WTC11 (cell line): ENCODE data around the gene AGER. TPM values are rescaled to one million over a fixed set of nuclear protein-coding genes. Genes with fewer than 3 reads are reported as not detected.

Experiments used
- ATAC-seq: fragments of 200-7000 bp; cut with Tn5 transposase; 2 replicates; pipeline ENCODE4 v1.10.0; 2021; ENCODE audit warnings: mild to moderate bottlenecking, moderate library complexity
- CTCF ChIA-PET: fragments of 300-600 bp; sonication (Branson Sonifier 250); formaldehyde crosslinking; loops from one replicate; lab custom pipeline; 2021; ENCODE audit warnings: antibody characterized with exemption; lab: Charles Lee
- POLR2A ChIA-PET: fragments of 350-600 bp; sonication (Branson Sonifier 250); formaldehyde crosslinking; loops from one replicate; lab custom pipeline; 2021; ENCODE audit warnings: antibody characterized with exemption; lab: Charles Lee
- DNase-seq: peaks from one replicate; pipeline ENCODE4 v3.0.0; 2021; ENCODE audit warnings: low spot score
- H3K27ac Mint-ChIP-seq: 2 replicates; pipeline ENCODE4 v1.8.0; 2021; ENCODE audit warnings: mixed read lengths
- H3K27me3 Mint-ChIP-seq: 2 replicates; pipeline ENCODE4 v1.8.0; 2021; ENCODE audit warnings: low read depth, mild to moderate bottlenecking, moderate library complexity, mixed read lengths
- H3K36me3 Mint-ChIP-seq: 2 replicates; pipeline ENCODE4 v1.8.0; 2021; ENCODE audit warnings: mixed read lengths
- H3K4me1 Mint-ChIP-seq: 2 replicates; pipeline ENCODE4 v1.8.0; 2022; ENCODE audit warnings: mixed read lengths
- H3K4me3 Mint-ChIP-seq: 2 replicates; pipeline ENCODE4 v1.8.0; 2021; ENCODE audit warnings: mild to moderate bottlenecking, moderate library complexity, mixed read lengths
- H3K9me3 Mint-ChIP-seq: 2 replicates; pipeline ENCODE4 v1.8.0; 2021; ENCODE audit warnings: mixed read lengths
- AFF4 ChIP-seq: sonication (generic); formaldehyde crosslinking; IDR thresholded peaks from 2 replicates; pipeline ENCODE4 v1.8.1; 2023; ENCODE audit warnings: mild to moderate bottlenecking, missing genetic modification reagents, borderline replicate concordance
- AR ChIP-seq: fragments of 250-450 bp; sonication (Bioruptor Pico); IDR thresholded peaks from 2 replicates; pipeline ENCODE4 v1.9.0; 2021; ENCODE audit warnings: mild to moderate bottlenecking
- ATF2 ChIP-seq: sonication (generic); formaldehyde crosslinking; IDR thresholded peaks from 2 replicates; pipeline ENCODE4 v1.8.1; 2022; ENCODE audit warnings: low read depth, missing genetic modification reagents, borderline replicate concordance
- CREB1 ChIP-seq: sonication (generic); formaldehyde crosslinking; IDR thresholded peaks from 2 replicates; pipeline ENCODE4 v1.8.0; 2023; ENCODE audit warnings: mild to moderate bottlenecking, missing genetic modification reagents
- E2F4 ChIP-seq: sonication (generic); formaldehyde crosslinking; IDR thresholded peaks from 2 replicates; pipeline ENCODE4 v1.8.1; 2022; ENCODE audit warnings: low read depth, mild to moderate bottlenecking, moderate library complexity, missing genetic modification reagents, borderline replicate concordance
- ETV6 ChIP-seq: sonication (generic); formaldehyde crosslinking; IDR thresholded peaks from 2 replicates; pipeline ENCODE4 v1.8.1; 2022; ENCODE audit warnings: mild to moderate bottlenecking, missing genetic modification reagents
- JUN ChIP-seq: sonication (generic); formaldehyde crosslinking; IDR thresholded peaks from 2 replicates; pipeline ENCODE4 v1.8.0; 2023; ENCODE audit warnings: mild to moderate bottlenecking, missing genetic modification reagents
- MAX ChIP-seq: sonication (generic); formaldehyde crosslinking; IDR thresholded peaks from 2 replicates; pipeline ENCODE4 v1.8.0; 2022; ENCODE audit warnings: mild to moderate bottlenecking, missing genetic modification reagents
- MXD4 ChIP-seq: fragments of 250-450 bp; sonication (Bioruptor Pico); IDR thresholded peaks from 2 replicates; pipeline ENCODE4 v1.8.0; 2021; ENCODE audit warnings: mild to moderate bottlenecking, moderate library complexity, borderline replicate concordance
- MYBL2 ChIP-seq: sonication (generic); formaldehyde crosslinking; IDR thresholded peaks from 2 replicates; pipeline ENCODE4 v1.8.1; 2023; ENCODE audit warnings: mild to moderate bottlenecking, moderate library complexity, missing genetic modification reagents
- NFATC4 ChIP-seq: fragments of 250-450 bp; sonication (Bioruptor Pico); IDR thresholded peaks from 2 replicates; pipeline ENCODE4 v1.9.0; 2021; ENCODE audit warnings: mild to moderate bottlenecking
- NFYB ChIP-seq: sonication (generic); formaldehyde crosslinking; conservative IDR thresholded peaks from 2 replicates; pipeline ENCODE4 v1.8.0; 2022; ENCODE audit warnings: low read depth, missing genetic modification reagents
- SMAD4 ChIP-seq: sonication (generic); formaldehyde crosslinking; IDR thresholded peaks from 2 replicates; pipeline ENCODE4 v1.8.0; 2022; ENCODE audit warnings: mild to moderate bottlenecking, missing genetic modification reagents
- SP1 ChIP-seq: sonication (generic); formaldehyde crosslinking; conservative IDR thresholded peaks from 2 replicates; pipeline ENCODE4 v1.8.1; 2022; ENCODE audit warnings: missing genetic modification reagents
- ZBTB21 ChIP-seq: sonication (generic); formaldehyde crosslinking; IDR thresholded peaks from 2 replicates; pipeline ENCODE4 v1.8.1; 2023; ENCODE audit warnings: mild to moderate bottlenecking, missing genetic modification reagents, borderline replicate concordance
- ZNF416 ChIP-seq: fragments of 250-450 bp; sonication (Bioruptor Pico); IDR thresholded peaks from 2 replicates; pipeline ENCODE4 v1.9.0; 2021; ENCODE audit warnings: mild to moderate bottlenecking, inconsistent platforms
- total RNA-seq: library from RNA; stranded (reverse); gene quantifications from 3 replicates; pipeline ENCODE4 v1.2.3, GENCODE V29; 2021
- TF ChIP-seq, protein P1 (sequence below): sonication (generic); formaldehyde crosslinking; IDR thresholded peaks from 2 replicates; pipeline ENCODE4 v1.8.0; 2022; ENCODE audit warnings: mild to moderate bottlenecking, missing genetic modification reagents
- TF ChIP-seq, protein P2 (sequence below): sonication (generic); formaldehyde crosslinking; IDR thresholded peaks from 2 replicates; pipeline ENCODE4 v1.8.1; 2023; ENCODE audit warnings: mild to moderate bottlenecking, missing genetic modification reagents, moderate library complexity
- TF ChIP-seq, protein P3 (sequence below): sonication (generic); formaldehyde crosslinking; IDR thresholded peaks from 2 replicates; pipeline ENCODE4 v1.8.1; 2022; ENCODE audit warnings: mild to moderate bottlenecking, missing genetic modification reagents, moderate library complexity, borderline replicate concordance

The AGER gene
- total RNA-seq, 1 experiment from 2014 or later, result 18.1 TPM

DNA sequence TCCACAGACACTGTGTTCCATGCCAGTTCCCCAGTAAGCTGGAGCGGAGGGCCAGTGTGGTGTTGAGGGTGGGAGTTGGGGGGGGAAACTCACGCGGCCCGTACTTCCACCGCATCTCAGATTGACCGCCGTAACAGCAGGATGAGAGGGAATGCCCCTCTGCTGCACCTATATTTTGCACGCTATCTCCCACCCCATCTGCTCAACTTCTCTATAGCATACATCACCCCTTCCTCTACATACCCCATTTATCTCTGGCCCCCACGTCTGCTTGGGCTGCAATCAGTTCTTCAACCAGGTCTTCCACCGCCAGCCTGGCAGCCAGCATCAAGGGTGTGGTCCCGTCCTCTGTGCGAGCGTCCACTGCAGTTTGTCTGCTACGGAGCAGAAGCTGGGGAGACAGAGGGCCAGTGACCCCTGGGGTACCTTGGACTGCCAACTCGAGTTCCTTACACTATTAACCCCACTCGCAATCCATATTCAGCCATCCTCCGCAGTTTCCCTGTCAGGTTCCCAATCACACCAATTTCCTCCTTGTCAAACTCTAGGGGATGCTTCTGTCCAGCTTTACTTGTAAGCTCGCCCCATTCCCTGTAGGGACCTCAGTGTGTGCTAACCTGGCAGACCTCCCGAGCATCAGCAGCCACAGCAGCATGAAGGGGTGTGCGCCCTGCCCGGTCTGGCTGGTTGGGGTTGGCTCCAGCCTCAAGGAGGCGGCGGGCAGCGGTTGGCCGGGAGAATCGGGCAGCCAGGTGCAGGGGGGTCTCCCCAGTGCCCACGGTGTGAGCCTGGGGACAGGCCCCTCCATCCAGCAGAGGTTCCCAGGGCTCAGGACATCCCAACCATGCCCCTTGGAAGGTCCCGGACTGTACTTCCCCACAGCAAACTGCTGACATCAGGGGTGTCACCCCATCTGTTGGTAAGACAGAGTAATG is 12.9 kb upstream of the AGER start (continued):
- TF ChIP-seq AR (CRISPR knock-in tag), result no peak

- Mint-ChIP-seq H3K9me3 (no peaks in the 10 kb centered on the region), H3K4me1 (peaks cover 50% of the 10 kb centered on the region), H3K36me3 (no peaks in the 10 kb centered on the region), H3K4me3 (peak overlapping the region; percentile 95), H3K27me3 (peaks cover 3% of the 10 kb centered on the region; the same call in 1 of the 2 replicates), H3K27ac (peak overlapping the region; percentile 100)
- peak; percentile 6 for ATAC-seq
- CTCF ChIA-PET, result interaction anchor here (0.6 to 1.8 kb wide), 35 partner anchors 10 to 757 kb away, joined by 3 to 30 read pairs (median 6); partner anchors contain the start of genes AGPAT1, EHMT2, FKBPL and HLA-DMA
- POLR2A ChIA-PET, result interaction anchor here (0.5 to 1.9 kb wide), 13 partner anchors 9 to 921 kb away, joined by 3 to 25 read pairs (median 4); partner anchors contain the start of genes AGPAT1, FKBPL, PRRT1 and RNF5
- DNase-seq, result peak; percentile 90
- TF ChIP-seq ZNF416 (no peak), SP1 (CRISPR knock-in tag) (peak; percentile 56; the same call in 1 of the 2 replicates), AFF4 (CRISPR knock-in tag) (peak; percentile 49; the same call in 1 of the 2 replicates), E2F4 (CRISPR knock-in tag) (peak; percentile 83; the same call in 1 of the 2 replicates), MAX (CRISPR knock-in tag) (peak; percentile 54; the same call in 1 of the 2 replicates), SMAD4 (CRISPR knock-in tag) (0 out of 2 replicates have a peak, but pooled peaks have one; percentile 27), JUN (CRISPR knock-in tag) (peak; percentile 80; the same call in 1 of the 2 replicates), NFATC4 (0 out of 2 replicates have a peak, but pooled peaks have one; percentile 11), NFYB (CRISPR knock-in tag) (no peak), ZBTB21 (CRISPR knock-in tag) (0 out of 2 replicates have a peak, but pooled peaks have one; percentile 7), MYBL2 (peak; percentile 31; the same call in 1 of the 2 replicates), ETV6 (CRISPR knock-in tag) (0 out of 2 replicates have a peak, but pooled peaks have one; percentile 85), MXD4 (CRISPR knock-in tag) (no peak), ATF2 (peak; percentile 11; the same call in 1 of the 2 replicates), CREB1 (peak; percentile 75; the same call in 1 of the 2 replicates)
- TF ChIP-seq, protein P1, sequence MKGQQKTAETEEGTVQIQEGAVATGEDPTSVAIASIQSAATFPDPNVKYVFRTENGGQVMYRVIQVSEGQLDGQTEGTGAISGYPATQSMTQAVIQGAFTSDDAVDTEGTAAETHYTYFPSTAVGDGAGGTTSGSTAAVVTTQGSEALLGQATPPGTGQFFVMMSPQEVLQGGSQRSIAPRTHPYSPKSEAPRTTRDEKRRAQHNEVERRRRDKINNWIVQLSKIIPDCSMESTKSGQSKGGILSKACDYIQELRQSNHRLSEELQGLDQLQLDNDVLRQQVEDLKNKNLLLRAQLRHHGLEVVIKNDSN (CRISPR knock-in tag), result peak; percentile 28; the same call in 1 of the 2 replicates
- TF ChIP-seq, protein P2, sequence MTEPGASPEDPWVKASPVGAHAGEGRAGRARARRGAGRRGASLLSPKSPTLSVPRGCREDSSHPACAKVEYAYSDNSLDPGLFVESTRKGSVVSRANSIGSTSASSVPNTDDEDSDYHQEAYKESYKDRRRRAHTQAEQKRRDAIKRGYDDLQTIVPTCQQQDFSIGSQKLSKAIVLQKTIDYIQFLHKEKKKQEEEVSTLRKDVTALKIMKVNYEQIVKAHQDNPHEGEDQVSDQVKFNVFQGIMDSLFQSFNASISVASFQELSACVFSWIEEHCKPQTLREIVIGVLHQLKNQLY (CRISPR knock-in tag), result 0 out of 2 replicates have a peak, but pooled peaks have one; percentile 68
- TF ChIP-seq, protein P3, sequence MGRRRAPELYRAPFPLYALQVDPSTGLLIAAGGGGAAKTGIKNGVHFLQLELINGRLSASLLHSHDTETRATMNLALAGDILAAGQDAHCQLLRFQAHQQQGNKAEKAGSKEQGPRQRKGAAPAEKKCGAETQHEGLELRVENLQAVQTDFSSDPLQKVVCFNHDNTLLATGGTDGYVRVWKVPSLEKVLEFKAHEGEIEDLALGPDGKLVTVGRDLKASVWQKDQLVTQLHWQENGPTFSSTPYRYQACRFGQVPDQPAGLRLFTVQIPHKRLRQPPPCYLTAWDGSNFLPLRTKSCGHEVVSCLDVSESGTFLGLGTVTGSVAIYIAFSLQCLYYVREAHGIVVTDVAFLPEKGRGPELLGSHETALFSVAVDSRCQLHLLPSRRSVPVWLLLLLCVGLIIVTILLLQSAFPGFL (CRISPR knock-in tag), result no peak
Measured at GRCh38 chr6:32195902-32196681, 12.0 kb upstream of the AGER start.
